A673 (cell line): ENCODE data around the gene CDKN2B-AS1.

ENCODE experiments used
- CTCF ChIP-seq: fragments of 300-800, 200-600 bp; sonication (generic); conservative IDR thresholded peaks from 2 replicates; pipeline ENCODE4 v1.5.1; 2017; ENCODE audit warnings: low read depth, mild to moderate bottlenecking, antibody characterized with exemption, low read length, moderate library complexity, mixed read lengths
- EZH2 ChIP-seq: fragments of 200-600 bp; sonication (generic); IDR thresholded peaks from 2 replicates; pipeline ENCODE4 v1.6.1; 2017; ENCODE audit warnings: borderline replicate concordance, low read depth, mild to moderate bottlenecking, mixed read lengths, antibody characterized with exemption, low read length; ENCODE audit not compliant: poor library complexity, severe bottlenecking

GRCh38 chr9:21982391-21982790, 12.2 kb upstream of the CDKN2B-AS1 start:
- TF ChIP-seq CTCF = no peak
- TF ChIP-seq EZH2 = no peak
